ENCODE measurements around the gene PHLDA1. TPM values are rescaled to one million over a fixed set of nuclear protein-coding genes. Genes with fewer than 3 reads are reported as not detected.

The PHLDA1 gene
- total and polyA plus RNA-seq, 2 of the 4 experiments (the other 2 are of a cell fraction), result 27.8 to 32.4 TPM

DNA sequence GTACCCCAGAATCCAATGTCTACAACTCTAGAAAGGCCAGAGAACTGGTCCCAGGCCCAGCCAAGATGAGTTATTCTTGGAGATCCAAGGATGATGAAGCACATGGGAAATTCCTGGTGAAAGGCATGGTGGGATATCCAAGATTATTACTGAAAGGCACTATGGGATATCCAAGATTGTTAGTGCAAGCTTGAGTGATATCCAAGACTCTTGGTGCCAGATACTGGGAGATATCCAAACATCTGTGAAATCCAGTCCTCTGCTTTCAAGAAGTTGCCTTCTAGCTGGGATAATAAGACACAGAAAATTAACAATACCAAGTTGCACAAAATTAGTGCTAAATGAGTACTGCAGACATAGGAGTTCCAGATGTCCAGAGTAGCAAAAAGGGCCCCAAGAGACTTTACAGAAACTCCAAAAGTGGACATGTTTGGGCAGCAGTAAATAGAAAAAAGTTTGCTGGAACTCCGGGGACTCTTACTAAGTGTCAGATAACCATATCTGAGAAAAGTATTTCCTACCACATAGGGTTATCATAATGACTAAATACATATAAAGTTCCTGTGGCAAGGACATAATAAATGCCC lies 34.6 kb downstream of the PHLDA1 start:
- peak overlapping the region; percentile 71 for H2BK5ac ChIP-seq (ENCODE audit: low read depth, low read length, poor library complexity, severe bottlenecking)
- in situ Hi-C loops (cut with MboI; ENCODE audit: low sequenced_read_pairs), result no loop called here
- H3K4ac ChIP-seq (ENCODE audit: low read depth, low read length), result peak overlapping the region; percentile 4; the same call in 1 of the 2 replicates
- no peak overlapping the region for H2AK5ac ChIP-seq (ENCODE audit: low read depth, low read length)
- BruUV-seq (replicated peaks), result no TSS peak
- no peaks in the 10 kb centered on the region; the same call in 1 of the 2 replicates for H3K9me1 ChIP-seq (ENCODE audit: insufficient read depth, low read length)
- peak overlapping the region; percentile 69 for H4K91ac ChIP-seq (ENCODE audit: insufficient read depth, low read depth, low read length)
- H2AFZ ChIP-seq (replicated peaks; ENCODE audit: low read length, poor library complexity), result peak overlapping the region; percentile 44
- peak overlapping the region; percentile 82; the same call in 1 of the 2 replicates for H4K5ac ChIP-seq (ENCODE audit: low read depth, low read length)
- dilution Hi-C loops (cut with HindIII; ENCODE audit: low sequenced_read_pairs, unreplicated experiment), result no loop called here
- WGBS, 2 experiments (ENCODE audit: extremely low coverage in 2 of 2, insufficient read length in 1 of 2), result no CpG with 5 or more reads among the region's 1 CpG
- H3K36me3 ChIP-seq (ENCODE audit: control insufficient read depth, insufficient read depth, low read length), result no peaks in the 10 kb centered on the region
- H2AK9ac ChIP-seq (replicated peaks; ENCODE audit: low read depth, low read length, poor library complexity), result no peak overlapping the region
- peak overlapping the region; percentile 24; the same call in 2 of the 3 replicates for H2BK15ac ChIP-seq (ENCODE audit: low read depth, low read length)
- peak overlapping the region; percentile 47; the same call in 1 of the 2 replicates for H3K27ac ChIP-seq (ENCODE audit: insufficient read depth, low read length)
- H2BK120ac ChIP-seq (ENCODE audit: low read depth, low read length), result peak overlapping the region; percentile 68
- peak overlapping the region; percentile 56; the same call in 1 of the 2 replicates for H3K14ac ChIP-seq (replicated peaks; ENCODE audit: low read depth, low read length)
- H3K56ac ChIP-seq (ENCODE audit: extremely low read depth, insufficient read depth, low read length), result no peak overlapping the region
- H2BK20ac ChIP-seq (ENCODE audit: low read depth, low read length), result peak overlapping the region; percentile 17; the same call in 1 of the 2 replicates
- peaks cover 6% of the 10 kb centered on the region for H3K4me1 ChIP-seq (ENCODE audit: control insufficient read depth, insufficient read depth, low read length)
- H3K4me2 ChIP-seq (ENCODE audit: low read depth, low read length), result peak overlapping the region; percentile 30; the same call in 1 of the 2 replicates
- CTCF ChIA-PET, result interaction anchor here (0.6 kb wide), 1 partner anchor 162 kb away, joined by 3 read pairs; no protein-coding TSS in a partner anchor
- H3K23ac ChIP-seq (ENCODE audit: low read depth, low read length), result peak overlapping the region; percentile 72; the same call in 1 of the 2 replicates
- H3K27me3 ChIP-seq (ENCODE audit: control insufficient read depth, insufficient read depth, low read length), result no peaks in the 10 kb centered on the region
- peak overlapping the region; percentile 5 to 38; a peak in 2 of 4 replicates for H4K8ac ChIP-seq (ENCODE audit: low read depth in 2 of 2, low read length in 2 of 2)
- intact Hi-C loops (cut with micrococcal nuclease), result no loop called here
- H3K18ac ChIP-seq (ENCODE audit: low read depth, low read length), result peak overlapping the region; percentile 82
- DNase-seq, result no peak
- no peak overlapping the region for H3K9ac ChIP-seq (ENCODE audit: low read depth, low read length)
- H3K4me3 ChIP-seq (ENCODE audit: insufficient read depth, low read depth, low read length), result no peak overlapping the region
- peak; percentile 48 for ATAC-seq (ENCODE audit: low read depth)
- POLR2A ChIA-PET (ENCODE audit: unreplicated experiment), result no interaction called here
- H3K79me1 ChIP-seq (ENCODE audit: low read depth in 1 of 2, low read length in 2 of 2), result no peaks in the 10 kb centered on the region
- no peaks in the 10 kb centered on the region for H4K20me1 ChIP-seq (ENCODE audit: insufficient read depth, low read length)
- no peaks in the 10 kb centered on the region for H3K9me3 ChIP-seq (ENCODE audit: control insufficient read depth, insufficient read depth, low read length)
- TF ChIP-seq MAFK (IDR thresholded peaks at IDR 0.05; ENCODE audit: low read depth, low read length) (no peak), SMC3 (IDR thresholded peaks at IDR 0.05; ENCODE audit: low read depth, low read length) (no peak), CHD1 (IDR thresholded peaks at IDR 0.05; ENCODE audit: low read depth, low read length) (no peak), NFE2L2 (IDR thresholded peaks at IDR 0.05; ENCODE audit: low read depth, low read length) (no peak), MAZ (IDR thresholded peaks at IDR 0.05; ENCODE audit: borderline replicate concordance, low read depth, low read length) (no peak), RCOR1 (IDR thresholded peaks at IDR 0.05; ENCODE audit: insufficient replicate concordance, low read length) (no peak), BHLHE40 (IDR thresholded peaks at IDR 0.05; ENCODE audit: low read depth, low read length) (no peak), RFX5 (IDR thresholded peaks at IDR 0.05; ENCODE audit: low read depth, low read length) (no peak), RAD21 (IDR thresholded peaks at IDR 0.05; ENCODE audit: low read length) (no peak), CEBPB (IDR thresholded peaks at IDR 0.05; ENCODE audit: low read depth, low read length) (no peak), MXI1 (IDR thresholded peaks at IDR 0.05; ENCODE audit: borderline replicate concordance, low read depth, low read length) (no peak), POLR2A (IDR thresholded peaks at IDR 0.05; ENCODE audit: low read depth, low read length) (no peak)
- TF ChIP-seq, protein P1, sequence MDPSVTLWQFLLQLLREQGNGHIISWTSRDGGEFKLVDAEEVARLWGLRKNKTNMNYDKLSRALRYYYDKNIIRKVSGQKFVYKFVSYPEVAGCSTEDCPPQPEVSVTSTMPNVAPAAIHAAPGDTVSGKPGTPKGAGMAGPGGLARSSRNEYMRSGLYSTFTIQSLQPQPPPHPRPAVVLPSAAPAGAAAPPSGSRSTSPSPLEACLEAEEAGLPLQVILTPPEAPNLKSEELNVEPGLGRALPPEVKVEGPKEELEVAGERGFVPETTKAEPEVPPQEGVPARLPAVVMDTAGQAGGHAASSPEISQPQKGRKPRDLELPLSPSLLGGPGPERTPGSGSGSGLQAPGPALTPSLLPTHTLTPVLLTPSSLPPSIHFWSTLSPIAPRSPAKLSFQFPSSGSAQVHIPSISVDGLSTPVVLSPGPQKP (IDR thresholded peaks at IDR 0.05; ENCODE audit: borderline replicate concordance, low read depth, low read length), result no peak
- TF ChIP-seq, protein P2, sequence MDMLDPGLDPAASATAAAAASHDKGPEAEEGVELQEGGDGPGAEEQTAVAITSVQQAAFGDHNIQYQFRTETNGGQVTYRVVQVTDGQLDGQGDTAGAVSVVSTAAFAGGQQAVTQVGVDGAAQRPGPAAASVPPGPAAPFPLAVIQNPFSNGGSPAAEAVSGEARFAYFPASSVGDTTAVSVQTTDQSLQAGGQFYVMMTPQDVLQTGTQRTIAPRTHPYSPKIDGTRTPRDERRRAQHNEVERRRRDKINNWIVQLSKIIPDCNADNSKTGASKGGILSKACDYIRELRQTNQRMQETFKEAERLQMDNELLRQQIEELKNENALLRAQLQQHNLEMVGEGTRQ (IDR thresholded peaks at IDR 0.05; ENCODE audit: low read depth, low read length), result no peak
- TF ChIP-seq, protein P3, sequence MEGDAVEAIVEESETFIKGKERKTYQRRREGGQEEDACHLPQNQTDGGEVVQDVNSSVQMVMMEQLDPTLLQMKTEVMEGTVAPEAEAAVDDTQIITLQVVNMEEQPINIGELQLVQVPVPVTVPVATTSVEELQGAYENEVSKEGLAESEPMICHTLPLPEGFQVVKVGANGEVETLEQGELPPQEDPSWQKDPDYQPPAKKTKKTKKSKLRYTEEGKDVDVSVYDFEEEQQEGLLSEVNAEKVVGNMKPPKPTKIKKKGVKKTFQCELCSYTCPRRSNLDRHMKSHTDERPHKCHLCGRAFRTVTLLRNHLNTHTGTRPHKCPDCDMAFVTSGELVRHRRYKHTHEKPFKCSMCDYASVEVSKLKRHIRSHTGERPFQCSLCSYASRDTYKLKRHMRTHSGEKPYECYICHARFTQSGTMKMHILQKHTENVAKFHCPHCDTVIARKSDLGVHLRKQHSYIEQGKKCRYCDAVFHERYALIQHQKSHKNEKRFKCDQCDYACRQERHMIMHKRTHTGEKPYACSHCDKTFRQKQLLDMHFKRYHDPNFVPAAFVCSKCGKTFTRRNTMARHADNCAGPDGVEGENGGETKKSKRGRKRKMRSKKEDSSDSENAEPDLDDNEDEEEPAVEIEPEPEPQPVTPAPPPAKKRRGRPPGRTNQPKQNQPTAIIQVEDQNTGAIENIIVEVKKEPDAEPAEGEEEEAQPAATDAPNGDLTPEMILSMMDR (conservative IDR thresholded peaks at IDR 0.05; ENCODE audit: low read depth, low read length), result no peak
